RPMI7951 (cell line): ENCODE results near the gene HK1. TPM values are rescaled to one million over a fixed set of nuclear protein-coding genes. Genes with fewer than 3 reads are reported as not detected.
"Not testable (repeated sequence)": the region's sequence is repeated elsewhere in the genome, so short reads cannot be mapped to it uniquely, and the experiment has no call there.

Source experiments
- DNase-seq: peaks from one replicate; pipeline ENCODE4 v3.0.0-alpha.2; 2012; ENCODE audit warnings: low read depth
- total RNA-seq: library from RNA; depleted of rRNA; stranded (reverse); fragments of >200 nt; shearing (Covaris generic); gene quantifications from 2 replicates; pipeline ENCODE4 v1.2.3, GENCODE V29; 2014

The HK1 gene
- total RNA-seq, 1 experiment from 2014 or later: 72.7 TPM

DNA sequence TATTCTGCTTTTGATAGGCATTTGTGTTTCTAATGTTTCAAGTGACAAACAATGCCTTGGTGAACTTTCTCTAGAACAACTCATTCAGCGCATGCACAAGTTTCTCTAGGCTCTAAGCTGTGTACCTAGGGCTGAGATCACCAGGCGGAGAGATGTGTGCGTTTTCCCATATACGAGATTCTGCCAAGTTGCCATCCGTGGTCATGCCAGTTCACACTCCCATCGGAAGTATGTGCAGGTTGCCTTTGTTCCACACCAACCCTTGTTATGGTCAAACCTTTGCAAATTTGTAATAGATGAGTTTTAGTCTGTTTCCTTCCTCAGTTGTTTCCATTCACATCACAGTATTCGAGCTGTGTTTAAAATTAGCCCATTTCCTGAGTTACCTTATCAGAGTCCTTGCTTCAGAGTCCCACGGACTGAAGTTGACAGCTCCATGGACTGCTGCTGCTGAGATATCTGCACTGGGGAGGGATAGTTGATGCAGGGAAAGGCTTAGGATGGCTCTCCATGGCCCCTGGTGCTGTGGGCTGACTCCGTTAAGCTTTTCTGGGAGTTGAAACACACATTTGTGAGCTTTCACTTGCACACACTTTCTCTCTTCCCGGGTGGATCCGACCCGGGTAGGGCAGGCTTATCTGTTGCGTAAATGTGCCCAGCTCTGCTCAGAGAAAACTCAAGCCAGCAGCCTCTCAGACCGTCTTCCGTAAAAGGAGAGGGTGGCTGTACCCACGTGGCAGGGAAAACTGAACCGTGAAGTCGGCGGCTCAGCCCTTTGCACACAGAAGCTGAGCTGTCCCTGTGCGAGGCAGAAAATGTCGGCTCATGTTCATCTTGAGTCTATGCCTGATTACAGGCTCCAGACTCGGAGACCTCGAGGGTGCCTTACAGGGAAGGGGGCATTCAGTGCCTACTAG, 49.4 kb downstream of the HK1 start:
- DNase-seq: peak; percentile 81

DNA sequence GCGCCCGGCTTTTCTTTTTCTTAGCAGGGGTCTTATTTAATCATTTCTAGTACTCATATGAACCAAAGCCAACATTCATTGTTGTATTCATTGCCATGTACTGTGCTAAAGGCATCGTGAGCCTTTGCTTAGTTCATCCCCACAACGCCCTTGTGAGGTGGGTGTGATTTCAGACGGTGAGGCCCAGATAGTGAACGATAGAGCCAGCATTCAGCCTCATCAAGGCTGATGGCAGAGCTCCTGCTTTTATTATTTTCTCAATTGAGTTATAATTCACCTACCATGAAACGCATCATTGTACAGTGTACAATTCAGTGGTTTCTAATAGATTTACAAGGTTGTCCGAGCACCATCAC, 50.1 kb downstream of the HK1 start:
- DNase-seq: no peak

GRCh38 chr10:69328888-69329287, 50.6 kb downstream of the HK1 start:
- not testable (repeated sequence) for DNase-seq

DNA sequence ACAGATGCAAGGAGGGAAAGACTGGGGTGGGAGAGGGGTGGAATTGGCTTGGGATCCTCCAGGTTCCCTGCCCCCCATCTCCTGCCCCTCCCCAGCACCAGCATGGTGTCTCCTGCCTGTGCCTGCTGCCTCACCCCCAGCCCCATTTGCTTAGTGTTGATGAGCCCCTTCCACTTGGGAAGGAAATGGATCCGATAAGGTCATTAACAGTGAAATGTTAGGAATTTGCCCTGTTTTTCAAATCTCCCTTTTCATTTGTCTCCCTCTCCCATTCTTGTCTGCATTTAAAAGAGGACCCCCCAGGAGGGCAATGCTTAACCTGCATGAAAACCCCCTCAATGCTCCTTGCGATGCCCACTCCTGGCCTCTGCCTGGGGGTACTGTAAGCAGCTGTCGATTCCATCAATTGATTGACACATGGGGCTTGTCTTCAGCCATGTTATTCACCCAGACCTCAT, 51.5 kb downstream of the HK1 start:
- no peak for DNase-seq

DNA sequence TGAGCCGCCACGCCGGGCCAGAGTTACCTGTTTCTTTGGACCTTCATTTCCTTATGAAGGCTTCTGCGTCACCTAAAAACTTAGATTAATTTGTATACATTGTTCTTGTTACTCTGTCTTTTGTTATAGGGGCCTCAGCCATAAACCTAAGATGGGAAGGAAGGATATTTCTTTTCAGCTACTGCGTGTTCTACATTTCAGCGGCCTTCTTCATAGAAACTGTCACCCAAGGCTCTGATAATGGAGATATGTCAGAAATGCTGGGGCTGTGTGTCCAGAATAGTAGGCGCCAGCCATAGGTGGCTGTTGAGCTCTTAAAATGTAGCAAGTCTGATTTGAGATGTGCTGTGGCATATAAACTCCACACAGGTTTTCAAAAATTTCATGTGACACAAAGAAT, 52.9 kb downstream of the HK1 start:
- DNase-seq: no peak

DNA sequence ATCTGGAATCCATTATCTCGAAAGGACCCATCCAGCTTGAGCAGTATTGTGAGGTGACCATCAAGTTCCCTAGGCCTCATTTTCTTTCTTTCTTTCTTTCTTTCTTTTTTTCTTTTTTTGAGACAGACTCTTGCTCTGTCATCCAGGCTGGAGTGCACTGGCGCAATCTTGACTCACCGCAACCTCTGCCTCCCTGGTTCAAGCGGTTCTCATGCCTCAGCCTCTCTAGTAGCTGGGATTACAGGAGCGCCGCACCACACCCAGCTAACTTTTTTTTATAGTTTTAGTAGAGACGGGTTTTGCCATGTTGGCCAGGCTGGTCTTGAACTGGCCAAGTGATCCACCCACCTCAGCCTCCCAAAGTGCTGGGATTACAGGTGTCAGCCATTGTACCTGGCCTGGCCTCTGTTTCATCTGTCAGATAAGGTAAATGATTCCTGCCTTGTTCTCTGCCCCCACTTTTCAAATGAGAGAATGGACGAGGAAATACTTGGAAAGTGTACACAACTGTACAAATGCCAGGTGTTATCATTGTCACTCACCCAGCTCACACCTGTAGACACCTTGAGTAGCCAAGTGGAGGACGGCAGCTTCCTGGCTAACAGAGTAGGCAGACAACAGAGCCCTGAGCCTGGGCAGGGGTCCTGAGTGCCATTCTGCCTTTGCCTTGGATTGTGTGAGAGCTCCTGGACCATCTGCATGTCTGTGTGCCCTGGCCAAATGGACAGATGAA, 54.1 kb downstream of the HK1 start:
- no peak for DNase-seq

DNA sequence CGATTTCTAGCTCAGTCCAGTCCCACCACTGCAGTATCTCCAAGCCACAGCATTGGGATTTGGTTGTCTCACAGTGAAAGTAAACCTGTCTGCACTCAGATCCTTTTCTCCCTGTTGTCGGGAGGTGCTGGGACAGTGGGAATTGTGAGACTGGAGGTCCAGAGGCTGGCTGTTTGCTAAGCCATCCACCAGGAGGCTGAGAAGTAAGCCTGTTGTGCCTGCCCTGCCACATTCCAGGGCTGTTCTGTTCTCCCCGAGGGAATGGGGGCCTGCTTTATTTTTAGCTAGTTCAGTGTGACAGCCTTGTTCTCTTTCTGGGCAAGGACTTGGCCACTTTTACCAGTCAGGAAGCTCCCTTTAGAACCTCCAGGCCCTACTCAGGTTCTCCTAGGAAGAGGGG, 54.9 kb downstream of the HK1 start:
- DNase-seq: peak; percentile 73

DNA sequence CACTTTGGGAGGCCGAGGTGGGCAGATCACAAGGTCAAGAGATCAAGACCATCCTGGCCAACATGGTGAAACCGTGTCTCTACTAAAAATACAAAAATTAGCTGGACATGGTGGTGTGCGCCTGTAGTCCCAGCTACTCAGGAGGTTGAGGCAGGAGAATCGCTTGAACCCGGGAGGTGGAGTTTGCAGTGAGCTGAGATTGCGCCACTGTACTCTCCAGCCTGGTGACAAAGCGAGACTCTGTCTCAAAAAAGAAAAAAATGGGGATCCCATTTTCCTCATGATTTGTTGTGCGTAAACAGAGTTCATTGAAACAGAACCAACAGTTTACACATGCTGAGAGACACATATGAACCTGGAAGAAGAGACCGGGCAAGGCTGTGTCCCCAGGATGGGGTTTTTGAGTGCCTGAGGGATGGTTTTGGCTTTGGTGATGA, 55.6 kb downstream of the HK1 start:
- not testable (repeated sequence) for DNase-seq

- peak; percentile 60 for DNase-seq
Measured at GRCh38 chr10:69334302-69335062, 56.2 kb downstream of the HK1 start.

DNA sequence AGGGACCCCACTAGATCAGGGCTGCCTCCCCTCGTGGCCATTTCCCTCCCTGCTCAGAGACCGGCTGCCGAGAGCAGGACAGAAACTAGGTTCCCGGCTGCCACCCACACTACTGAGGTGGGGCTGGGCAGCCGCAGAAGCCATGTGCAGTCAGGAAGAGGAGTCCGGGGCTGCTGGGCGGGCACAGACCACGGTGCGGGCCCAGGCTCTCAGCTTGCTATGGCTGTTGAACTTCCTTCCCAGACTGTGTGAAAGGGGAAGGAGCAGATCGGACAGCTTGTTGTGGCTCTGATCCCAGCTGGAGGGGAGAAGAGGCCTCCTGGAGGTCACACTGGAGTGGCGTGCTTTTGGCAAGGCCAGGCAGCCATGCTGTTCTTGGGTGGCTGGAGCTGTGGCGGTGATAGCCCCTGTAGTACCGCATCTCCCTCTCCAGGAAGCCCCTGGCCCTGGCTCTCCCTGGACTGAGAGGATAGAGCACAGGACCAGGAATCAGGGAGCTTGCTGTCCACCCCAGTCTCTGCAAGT, 56.8 kb downstream of the HK1 start:
- no peak for DNase-seq

GRCh38 chr10:69335613-69336012, 57.3 kb downstream of the HK1 start:
- no peak for DNase-seq

- no peak for DNase-seq
Measured at GRCh38 chr10:69336952-69337295, 58.6 kb downstream of the HK1 start.

DNA sequence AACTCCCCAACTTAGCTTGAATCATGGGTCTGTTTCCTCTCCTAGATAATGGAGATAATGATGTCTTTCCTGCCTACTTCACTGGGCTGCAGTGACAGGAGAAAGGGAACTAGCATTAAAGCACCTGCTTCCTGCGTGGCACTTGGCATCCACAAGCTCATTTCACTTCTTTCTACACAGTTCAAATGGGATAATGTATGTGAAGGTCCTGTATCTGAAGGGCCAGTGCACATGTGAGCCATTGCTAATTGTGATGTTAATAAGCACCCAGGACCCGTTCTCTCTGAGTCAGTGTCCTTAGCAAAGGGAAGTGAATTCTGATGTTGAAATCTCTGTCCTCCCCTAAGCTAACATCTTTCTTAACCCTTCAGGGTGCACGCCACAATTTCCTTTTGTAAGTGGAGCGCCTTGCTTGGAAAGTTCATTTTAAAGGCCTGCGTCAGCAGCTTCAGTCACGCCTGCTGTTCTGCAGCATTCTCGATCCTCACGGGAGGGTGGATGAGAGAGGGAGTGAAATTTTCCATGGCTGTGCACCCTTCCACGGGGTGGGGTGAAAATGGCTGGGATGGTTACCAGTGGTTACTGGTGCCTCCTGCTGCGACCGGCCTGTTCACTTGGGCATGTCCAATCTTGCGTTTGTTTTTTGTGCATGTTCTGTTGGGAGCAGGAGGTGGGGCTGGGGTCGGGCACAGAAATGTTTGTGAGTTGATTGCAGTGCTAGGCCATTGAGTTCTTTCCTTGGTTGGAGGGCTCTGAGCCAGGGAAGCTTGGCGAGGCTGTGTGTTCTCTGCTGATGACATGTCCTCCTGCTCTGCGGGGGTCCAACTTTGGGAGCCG, 59.2 kb downstream of the HK1 start:
- peak; percentile 90 for DNase-seq

DNA sequence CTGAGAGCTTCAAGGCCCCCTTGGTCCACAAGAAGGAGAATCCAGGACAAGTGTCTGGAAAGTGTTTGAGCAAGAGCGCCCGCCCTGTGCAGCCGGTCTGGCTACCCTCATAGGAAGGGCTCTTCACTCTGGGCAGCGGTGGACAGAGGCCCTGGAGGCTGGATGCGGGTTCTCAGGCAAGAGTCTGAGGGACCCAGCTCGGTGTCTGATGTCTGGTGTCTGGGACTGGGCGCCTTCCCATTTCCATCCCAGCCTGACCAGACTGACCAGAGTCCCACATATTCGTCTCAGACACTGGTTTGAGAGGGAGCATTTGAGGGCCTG, 59.8 kb downstream of the HK1 start:
- no peak for DNase-seq

DNA sequence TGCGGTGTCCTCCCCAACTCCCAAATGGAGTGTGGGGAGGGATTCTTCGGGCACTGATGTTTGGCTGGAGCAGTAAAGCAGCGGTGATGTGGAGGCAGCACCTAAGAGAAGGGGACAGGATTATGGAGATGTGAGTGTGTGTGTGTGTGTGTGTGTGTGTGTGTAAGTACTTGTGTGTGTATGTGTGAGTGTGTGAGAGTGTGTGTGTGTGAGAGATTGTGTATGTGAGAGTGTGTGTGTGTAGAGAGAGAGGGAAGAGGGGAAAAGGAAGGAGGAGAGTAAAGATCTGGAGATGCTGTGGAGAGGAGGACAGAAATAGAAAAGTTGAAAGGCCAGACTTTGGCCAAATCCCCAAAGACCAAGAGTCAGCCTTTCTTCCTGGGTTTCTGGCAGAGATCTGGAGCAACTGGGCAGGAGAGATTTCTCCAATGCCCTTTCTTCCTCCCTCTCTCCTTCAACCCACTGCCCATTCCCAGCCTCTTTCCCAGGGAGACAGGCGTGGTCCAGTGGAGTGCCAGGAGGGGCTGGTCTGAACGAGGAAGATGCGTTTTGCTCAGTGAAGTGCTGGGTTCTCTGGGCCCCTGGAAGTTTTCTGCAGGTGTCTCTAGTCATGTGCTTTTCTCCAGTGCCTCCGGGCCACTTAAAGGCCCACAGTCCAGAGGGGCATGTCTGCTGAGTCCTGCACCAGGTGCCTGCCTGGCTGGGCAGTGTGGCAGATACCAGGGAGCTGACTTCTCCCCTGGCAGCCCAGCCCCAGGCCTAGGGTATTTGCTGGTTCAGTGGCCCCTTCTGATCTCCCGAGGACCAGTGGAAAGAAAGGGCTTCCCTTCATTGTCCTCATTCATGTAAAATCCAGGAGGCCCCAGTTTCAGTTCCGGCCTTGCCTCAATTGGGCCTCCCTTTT, 60.5 kb downstream of the HK1 start:
- DNase-seq: no peak

DNA sequence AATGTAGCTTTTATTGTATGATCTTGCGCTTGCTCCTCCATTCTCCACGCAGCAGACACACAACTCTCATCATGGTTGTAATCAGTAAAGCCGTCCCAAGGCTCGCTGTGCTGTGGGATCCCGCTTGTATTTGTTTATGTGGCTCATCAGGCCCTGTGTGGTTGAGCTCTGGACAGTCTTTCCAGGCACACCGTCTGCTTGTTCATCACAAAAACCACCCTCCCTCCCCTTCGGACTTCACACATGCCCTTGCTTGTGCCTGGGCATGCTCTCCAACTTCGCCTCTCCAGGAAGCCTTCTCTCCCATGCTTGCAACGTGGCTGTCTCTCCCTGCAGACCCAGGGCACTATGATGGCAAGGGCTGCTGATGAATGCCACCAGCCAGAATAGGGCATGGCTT, 62.4 kb downstream of the HK1 start:
- no peak for DNase-seq

GRCh38 chr10:69343905-69344304, 65.6 kb downstream of the HK1 start:
- no peak for DNase-seq

- no peak for DNase-seq
Measured at GRCh38 chr10:69344591-69345252, 66.4 kb downstream of the HK1 start.

- DNase-seq: no peak
Measured at GRCh38 chr10:69345402-69345801, 67.1 kb downstream of the HK1 start.
